GM23338 (cell line): ENCODE measurements around the gene LONRF2. TPM values are rescaled to one million over a fixed set of nuclear protein-coding genes. Genes with fewer than 3 reads are reported as not detected.

Experiments used
- ATAC-seq: fragments of 200-7000 bp; cut with Tn5 transposase; 3 replicates; pipeline ENCODE4 v1.9.1; 2020
- DNase-seq: peaks from one replicate; pipeline ENCODE4 v3.0.0-alpha.2; 2015; ENCODE audit warnings: low spot score
- H2AFZ ChIP-seq: fragments of 200-600 bp; sonication (generic); 2 replicates; pipeline ENCODE4 v1.8.0; 2016; ENCODE audit warnings: antibody characterized with exemption, mild to moderate bottlenecking, moderate library complexity
- H3F3A ChIP-seq: fragments of 200-600 bp; sonication (generic); replicated peaks from 2 replicates; pipeline ENCODE4 v1.8.0; 2017; ENCODE audit warnings: antibody characterized with exemption, mixed run types, low read depth
- H3K27ac ChIP-seq: fragments of 200-600 bp; sonication (generic); 2 replicates; pipeline ENCODE4 v1.6.1; 2016; ENCODE audit warnings: low read depth
- H3K27me3 ChIP-seq: fragments of 200-600 bp; sonication (generic); 2 replicates; pipeline ENCODE4 v1.8.0; 2016; ENCODE audit warnings: mild to moderate bottlenecking, mixed run types, moderate library complexity; ENCODE audit not compliant: insufficient read depth
- H3K36me3 ChIP-seq: fragments of 200-600 bp; sonication (generic); 2 replicates; pipeline ENCODE4 v1.8.0; 2016; ENCODE audit warnings: mild to moderate bottlenecking; ENCODE audit not compliant: insufficient read depth
- H3K4me1 ChIP-seq: fragments of 200-600 bp; sonication (generic); 2 replicates; pipeline ENCODE4 v1.8.0; 2016; ENCODE audit warnings: mild to moderate bottlenecking, moderate library complexity; ENCODE audit not compliant: insufficient read depth
- H3K4me2 ChIP-seq: fragments of 200-600 bp; sonication (generic); 2 replicates; pipeline ENCODE4 v1.7.1; 2017; ENCODE audit warnings: mixed run types
- H3K4me3 ChIP-seq: fragments of 200-600 bp; sonication (generic); 2 replicates; pipeline ENCODE4 v1.6.1; 2016; ENCODE audit warnings: mixed run types
- H3K79me2 ChIP-seq: fragments of 200-600 bp; sonication (generic); replicated peaks from 2 replicates; pipeline ENCODE4 v1.8.0; 2017; ENCODE audit warnings: mild to moderate bottlenecking; ENCODE audit not compliant: insufficient read depth
- H3K9me2 ChIP-seq: fragments of 200-600 bp; sonication (generic); 2 replicates; pipeline ENCODE4 v1.8.0; 2017; ENCODE audit not compliant: insufficient read depth
- H4K20me1 ChIP-seq: fragments of 200-600 bp; sonication (generic); replicated peaks from 2 replicates; pipeline ENCODE4 v1.8.0; 2017; ENCODE audit warnings: mild to moderate bottlenecking; ENCODE audit not compliant: insufficient read depth
- H3K27ac Mint-ChIP-seq: 2 replicates; pipeline ENCODE4 v1.8.0; 2020; ENCODE audit warnings: inconsistent platforms, mild to moderate bottlenecking, moderate library complexity, mixed read lengths
- H3K27me3 Mint-ChIP-seq: 3 replicates; pipeline ENCODE4 v1.8.0; 2022; ENCODE audit warnings: low read depth, mild to moderate bottlenecking, moderate library complexity, mixed read lengths, inconsistent platforms; ENCODE audit not compliant: insufficient read depth, poor library complexity
- H3K36me3 Mint-ChIP-seq: 3 replicates; pipeline ENCODE4 v1.8.0; 2021; ENCODE audit warnings: low read depth, mild to moderate bottlenecking, inconsistent platforms, moderate library complexity, mixed read lengths
- H3K4me1 Mint-ChIP-seq: 3 replicates; pipeline ENCODE4 v1.8.0; 2020; ENCODE audit warnings: mild to moderate bottlenecking, inconsistent platforms, mixed read lengths
- H3K4me3 Mint-ChIP-seq: 3 replicates; pipeline ENCODE4 v1.8.0; 2021; ENCODE audit warnings: moderate library complexity, mild to moderate bottlenecking, inconsistent platforms, mixed read lengths
- H3K9me3 Mint-ChIP-seq: 3 replicates; pipeline ENCODE4 v1.8.0; 2020; ENCODE audit warnings: moderate library complexity, mild to moderate bottlenecking, inconsistent platforms, mixed read lengths
- CREB1 ChIP-seq: fragments of 250-450 bp; sonication (Bioruptor Pico); IDR thresholded peaks from 2 replicates; pipeline ENCODE4 v1.5.0; 2020; ENCODE audit warnings: low read depth, mild to moderate bottlenecking, moderate library complexity
- CTCF ChIP-seq, 2 experiments: fragments of 200-600 bp in 1 of 2; sonication (generic) in 1 of 2; conservative IDR thresholded peaks; 2 replicates each; pipeline versions ENCODE4 v1.5.1 to v1.6.1; 2016 to 2017; ENCODE audit warnings: antibody characterized with exemption in 2 of 2, low read depth in 2 of 2, mild to moderate bottlenecking in 2 of 2, moderate library complexity in 1 of 2
- ETS1 ChIP-seq: IDR thresholded peaks from 2 replicates; pipeline ENCODE4 v1.6.1; 2016; ENCODE audit warnings: antibody characterized with exemption
- EZH2 ChIP-seq: fragments of 200-600 bp; sonication (generic); IDR thresholded peaks from one replicate; pipeline ENCODE4 v1.8.0; 2017; ENCODE audit warnings: antibody characterized with exemption, mild to moderate bottlenecking, low read depth; ENCODE audit not compliant: unreplicated experiment
- EZH2phosphoT487 ChIP-seq: fragments of 200-600 bp; sonication (generic); IDR thresholded peaks from one replicate; pipeline ENCODE4 v1.8.1; 2018; ENCODE audit warnings: antibody characterized with exemption; ENCODE audit not compliant: unreplicated experiment
- JUNB ChIP-seq: IDR thresholded peaks from one replicate; pipeline ENCODE4 v1.6.1; 2016; ENCODE audit warnings: antibody characterized with exemption; ENCODE audit not compliant: unreplicated experiment
- NANOG ChIP-seq: IDR thresholded peaks from 2 replicates; pipeline ENCODE4 v1.6.1; 2016; ENCODE audit warnings: antibody characterized with exemption, borderline replicate concordance
- POLR2AphosphoS5 ChIP-seq: IDR thresholded peaks from 2 replicates; pipeline ENCODE4 v1.6.1; 2016; ENCODE audit warnings: antibody characterized with exemption, low read depth
- REST ChIP-seq: IDR thresholded peaks from one replicate; pipeline ENCODE4 v1.6.1; 2018; ENCODE audit warnings: antibody characterized with exemption; ENCODE audit not compliant: unreplicated experiment
- STAT1 ChIP-seq: IDR thresholded peaks from one replicate; pipeline ENCODE4 v1.6.1; 2016; ENCODE audit warnings: antibody characterized with exemption; ENCODE audit not compliant: unreplicated experiment
- ZNF114 ChIP-seq: fragments of 250-450 bp; sonication (Bioruptor Pico); IDR thresholded peaks from 2 replicates; pipeline ENCODE4 v1.5.0; 2020; ENCODE audit warnings: mild to moderate bottlenecking, moderate library complexity
- ZNF331 ChIP-seq: fragments of 250-450 bp; sonication (Bioruptor Pico); IDR thresholded peaks from 2 replicates; pipeline ENCODE4 v1.5.0; 2020; ENCODE audit warnings: low read depth, mild to moderate bottlenecking, moderate library complexity
- ZNF462 ChIP-seq: fragments of 250-450 bp; sonication (Bioruptor Pico); IDR thresholded peaks from 2 replicates; pipeline ENCODE4 v1.5.0; 2020; ENCODE audit warnings: mild to moderate bottlenecking, moderate library complexity
- polyA plus RNA-seq: library from polyadenylated mRNA; unstranded; fragments of >200 nt; fragmentation: Nextera tagmentation; extraction: Ambion mirVana; gene quantifications from 2 replicates; pipeline ENCODE4 v1.2.1, GENCODE V29; 2016
- total RNA-seq: library from RNA; depleted of rRNA; stranded (reverse); fragments of >200 nt; shearing (Covaris generic); gene quantifications from 2 replicates; pipeline ENCODE4 v1.2.3, GENCODE V29; 2014

LONRF2 gene
- total and polyA plus RNA-seq, 2 experiments from 2014 or later = 0.05 to 0.24 TPM

- no peak for TF ChIP-seq POLR2AphosphoS5
- TF ChIP-seq EZH2phosphoT487 = no peak
Measured at GRCh38 chr2:100248044-100248330, 74.3 kb downstream of the LONRF2 start (continued).

- Histone ChIP-seq H3K36me3 (no peaks in the 10 kb centered on the region), H3K27me3 (no peaks in the 10 kb centered on the region), H3K9me2 (no peaks in the 10 kb centered on the region), H3K4me3 (no peak overlapping the region), H2AFZ (no peak overlapping the region), H4K20me1 (no peaks in the 10 kb centered on the region), H3K79me2 (no peaks in the 10 kb centered on the region), H3F3A (no peaks in the 10 kb centered on the region), H3K27ac (no peak overlapping the region), H3K4me1 (no peaks in the 10 kb centered on the region), H3K4me2 (no peak overlapping the region)
- ATAC-seq = peak; percentile 48
- peaks cover 2% of the 10 kb centered on the region for H3K27me3 Mint-ChIP-seq
- TF ChIP-seq EZH2 = no peak
- TF ChIP-seq POLR2AphosphoS5 = no peak
- TF ChIP-seq JUNB = no peak
- no peak for TF ChIP-seq EZH2phosphoT487
- no peak for TF ChIP-seq REST
- TF ChIP-seq ETS1 = no peak
- no peak for TF ChIP-seq ZNF331 (CRISPR knock-in tag)
- no peak for TF ChIP-seq ZNF114 (CRISPR knock-in tag)
- TF ChIP-seq ZNF462 (CRISPR knock-in tag) = no peak
- no peak for TF ChIP-seq STAT1
- no peak for TF ChIP-seq CREB1 (CRISPR knock-in tag)
- TF ChIP-seq NANOG = no peak
- TF ChIP-seq CTCF (conservative IDR thresholded peaks at IDR 0.05; ENCODE audit: low read depth in 2 of 2) = no peak
- H3K36me3 Mint-ChIP-seq = no peaks in the 10 kb centered on the region
- no peak overlapping the region for H3K27ac Mint-ChIP-seq
- DNase-seq = no peak
- H3K4me3 Mint-ChIP-seq = no peak overlapping the region
- H3K9me3 Mint-ChIP-seq = no peaks in the 10 kb centered on the region
- peaks cover 2% of the 10 kb centered on the region; the same call in 2 of the 3 replicates for H3K4me1 Mint-ChIP-seq
Measured at GRCh38 chr2:100247256-100248043, 74.9 kb downstream of the LONRF2 start.
